Stimulated activated CD4-positive, alpha-beta T cell treated with anti-CD3 and anti-CD28 coated beads, Interleukin-12 subunit alpha, Interleukin-12 subunit beta, amount 100 ng/mL, for 24 hours (primary cell): ENCODE results near the gene TMEM235.

Experiments used
- DNase-seq, 2 experiments: peaks; one replicate each; pipeline ENCODE4 v3.0.0-alpha.2; 2020; ENCODE audit warnings: low read depth in 2 of 2

Gene TMEM235

DNA sequence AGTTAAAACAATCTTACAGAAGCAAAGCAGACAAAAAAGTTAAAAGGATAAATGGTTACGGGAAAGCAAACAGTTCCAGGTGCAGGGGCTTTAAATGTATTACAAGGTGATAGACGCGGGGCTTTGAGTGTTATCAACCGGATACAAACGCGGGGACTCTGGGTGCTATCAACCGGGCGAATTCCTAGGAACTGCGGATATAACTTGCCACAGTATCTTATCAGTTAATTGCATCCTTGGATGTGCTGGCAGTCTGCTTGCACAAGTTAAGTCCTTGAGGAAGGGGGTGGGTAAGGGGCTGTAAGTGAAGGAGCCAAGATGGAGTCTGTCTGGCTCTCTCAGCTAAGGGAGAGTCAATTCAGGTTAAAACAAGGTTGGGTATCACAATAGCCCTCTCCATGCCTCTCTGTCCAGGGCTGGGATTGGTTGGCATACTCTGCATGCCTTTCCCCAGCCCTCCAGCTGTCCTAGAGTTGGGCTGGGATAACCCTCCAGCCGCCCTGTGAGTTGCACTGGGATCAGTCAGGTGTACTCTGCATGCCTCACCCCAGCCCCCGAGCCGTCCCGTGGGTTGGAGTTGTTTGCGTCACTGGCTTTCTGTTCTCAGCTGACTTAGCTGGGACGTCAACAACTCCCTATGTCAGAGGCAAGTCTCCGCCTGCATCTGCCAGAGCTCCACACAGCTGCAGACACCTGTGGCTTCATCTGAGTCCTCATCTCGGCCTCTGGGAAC is 40.9 kb downstream of the TMEM235 start:
- peak in 1 of 2 experiments; percentile 34 for DNase-seq

DNA sequence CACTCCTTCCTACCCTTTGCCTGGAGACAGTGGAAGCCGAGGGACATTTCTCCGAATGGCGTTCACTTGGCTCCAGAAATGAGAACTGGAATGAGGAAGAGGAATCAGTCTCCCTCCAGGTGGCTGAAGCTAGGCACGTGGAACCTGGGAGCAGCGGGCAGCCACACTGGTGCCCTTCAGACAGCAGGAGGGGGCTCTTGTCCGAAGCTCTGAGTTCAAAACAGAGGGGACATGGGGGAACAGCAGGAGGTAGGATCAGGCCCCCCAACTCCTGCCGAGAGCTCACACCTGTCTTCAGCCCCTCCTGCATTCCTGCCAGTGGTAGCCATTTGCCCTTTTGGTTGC is 41.5 kb downstream of the TMEM235 start:
- no peak for DNase-seq

DNA sequence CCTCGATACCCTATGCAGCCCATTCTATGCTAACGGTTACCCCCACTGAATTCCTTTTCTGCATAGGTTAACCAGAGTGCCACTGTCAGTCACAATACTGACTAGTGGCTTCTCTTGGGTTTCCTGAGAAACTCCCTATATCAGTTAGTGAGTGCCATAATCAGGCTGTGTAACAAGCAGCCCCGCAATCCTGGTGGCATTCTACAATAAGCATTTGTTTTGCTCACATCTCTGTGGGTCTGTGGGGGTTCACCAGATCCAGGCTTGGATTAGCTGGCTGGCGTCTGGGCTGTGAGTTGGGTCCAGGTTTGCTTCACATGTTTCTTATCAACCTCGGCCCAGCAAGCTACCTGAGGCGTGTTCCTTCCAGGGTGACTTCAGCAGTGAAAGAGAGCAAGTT is 42.4 kb downstream of the TMEM235 start:
- no peak for DNase-seq

DNA sequence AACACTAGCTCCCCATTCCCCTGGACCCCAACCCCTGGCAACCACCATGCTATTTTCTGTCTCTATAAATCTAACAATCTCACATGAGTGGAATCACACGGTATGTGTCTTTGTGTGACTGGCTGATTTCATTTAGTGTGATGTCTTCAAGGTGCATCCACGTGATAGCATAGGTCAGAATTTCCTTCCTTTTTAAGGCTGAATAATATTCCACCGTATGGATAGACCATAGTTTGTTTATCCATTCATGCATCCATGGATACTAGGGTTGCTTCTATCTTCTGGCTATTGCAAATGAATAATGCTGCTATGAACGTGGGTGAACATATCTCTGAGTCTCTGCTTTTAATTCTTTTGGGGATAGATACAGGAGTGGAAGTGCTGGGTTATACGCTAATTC is 43.9 kb downstream of the TMEM235 start:
- no peak for DNase-seq

DNA sequence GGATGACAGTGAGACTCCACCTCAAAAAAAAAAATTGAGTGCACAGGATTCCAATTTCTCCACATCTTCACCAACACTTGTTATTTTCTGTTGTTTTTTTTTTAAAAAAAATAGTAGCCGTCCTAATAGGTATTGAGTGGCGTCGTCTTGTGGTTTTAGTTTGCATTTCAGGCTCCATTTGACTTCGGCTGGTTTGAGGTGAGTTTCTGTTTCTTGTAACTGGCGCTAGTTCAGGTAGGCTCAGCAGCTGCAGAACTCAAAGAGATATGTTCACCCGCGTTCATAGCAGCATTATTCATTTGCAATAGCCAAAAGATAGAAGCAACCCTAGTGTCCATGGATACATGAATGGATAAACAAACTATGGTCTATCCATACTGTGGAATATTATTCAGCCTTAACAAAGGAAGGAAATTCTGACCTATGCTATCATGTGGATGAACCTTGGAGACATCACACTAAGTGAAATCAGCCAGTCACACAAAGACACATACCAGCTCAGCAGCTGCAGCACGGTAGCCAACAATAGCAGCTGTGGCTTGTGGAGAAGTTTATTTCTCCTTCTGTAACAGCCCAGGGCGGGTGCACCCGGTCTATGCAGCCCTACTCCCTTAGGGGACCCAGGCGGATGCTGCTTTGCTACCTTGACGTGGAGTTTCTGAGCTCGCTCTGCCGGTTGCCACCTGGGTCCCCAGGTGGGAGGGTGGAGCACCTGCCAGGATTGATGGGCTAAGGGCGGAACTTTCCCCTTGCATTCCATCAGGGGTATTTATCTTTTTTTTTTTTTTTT is 44.9 kb downstream of the TMEM235 start:
- no peak for DNase-seq

DNA sequence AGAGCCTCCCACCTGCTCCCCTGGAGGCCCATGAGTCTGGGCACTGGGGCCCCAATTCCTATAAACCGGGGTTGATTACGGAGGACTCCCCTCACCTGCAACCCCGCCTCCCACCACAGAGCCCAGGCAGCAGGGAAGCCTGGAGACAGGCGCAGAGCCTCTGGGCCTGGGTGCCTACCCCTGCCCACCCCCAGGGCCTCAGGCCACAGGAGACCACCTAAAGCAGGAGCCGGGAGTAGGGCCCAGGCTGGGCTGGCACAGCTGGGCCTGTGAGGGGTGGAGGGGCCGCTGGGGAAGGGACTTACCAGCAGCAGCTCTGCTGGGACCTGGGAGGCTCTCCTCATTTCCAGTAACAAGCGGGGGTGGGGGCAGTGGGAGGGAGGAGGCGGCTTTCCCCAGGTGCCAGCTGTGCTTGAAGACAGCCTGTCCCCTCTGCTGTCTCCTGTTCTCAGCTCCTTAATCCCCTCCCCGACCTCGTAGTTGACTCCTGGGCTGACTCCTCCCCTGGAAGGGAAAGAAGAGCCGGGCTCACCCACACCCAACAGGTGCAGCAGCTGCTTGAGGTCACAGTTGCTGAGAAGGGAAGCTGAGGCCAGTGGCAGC is 46.8 kb downstream of the TMEM235 start:
- DNase-seq = no peak

DNA sequence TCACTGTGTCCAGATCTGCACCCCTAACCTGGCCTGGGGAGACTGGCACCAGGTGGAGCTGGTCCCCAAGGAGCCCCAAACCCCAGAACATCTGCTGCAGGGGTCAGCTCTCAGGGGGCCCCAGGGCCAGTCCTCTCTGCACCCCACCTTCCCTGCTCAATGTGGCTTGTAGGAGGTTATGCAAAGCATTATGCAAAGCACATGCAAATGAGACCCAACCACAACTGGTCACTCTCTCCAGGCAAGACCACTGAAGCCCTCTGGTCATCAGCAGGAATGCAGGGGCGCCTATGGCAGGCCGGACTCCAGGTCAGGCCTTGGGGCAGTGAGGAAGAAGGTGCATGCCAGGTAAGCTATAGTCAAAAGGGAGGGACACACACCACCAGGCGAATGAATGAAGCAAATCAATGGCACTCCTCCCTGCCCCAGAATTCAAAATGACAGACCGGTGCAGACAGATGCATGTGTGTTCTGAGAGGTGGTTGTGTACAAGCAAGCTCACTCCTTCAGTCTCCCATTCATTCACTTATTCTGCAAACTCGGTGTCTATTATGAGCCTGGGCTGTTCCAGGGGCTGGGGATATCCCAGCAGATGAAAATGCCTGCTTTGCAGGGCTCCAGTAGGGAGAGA is 48.0 kb downstream of the TMEM235 start:
- DNase-seq = no peak

DNA sequence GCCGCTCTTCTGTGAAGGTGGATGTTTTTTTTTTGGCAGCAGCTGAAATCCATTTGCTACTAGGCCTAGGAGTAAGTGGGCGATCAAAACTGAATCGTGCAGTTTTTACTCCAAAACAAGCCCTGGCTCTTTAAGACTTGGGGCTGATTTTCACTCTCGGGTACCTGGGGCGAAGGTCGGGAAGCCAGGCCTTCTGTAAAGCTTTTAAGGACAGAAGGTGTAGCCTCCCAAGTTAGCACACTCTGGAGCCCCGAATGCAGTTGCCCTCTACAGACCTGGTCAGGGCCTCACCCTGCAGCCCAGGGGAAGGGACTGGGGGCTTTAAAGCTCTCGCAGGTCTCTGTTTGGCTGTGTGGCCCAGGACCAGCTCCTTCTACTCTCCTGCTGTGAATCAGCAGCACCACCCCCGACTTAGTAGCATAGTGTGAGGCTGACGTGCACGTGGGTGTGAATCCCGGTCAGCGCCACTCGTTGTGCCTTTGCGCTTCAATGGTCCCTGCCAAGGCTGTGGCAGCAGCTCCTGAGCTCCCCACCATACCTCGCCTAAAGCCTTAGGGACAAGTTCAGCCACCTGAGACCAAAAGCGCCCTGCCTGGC is 49.9 kb downstream of the TMEM235 start:
- DNase-seq = no peak

DNA sequence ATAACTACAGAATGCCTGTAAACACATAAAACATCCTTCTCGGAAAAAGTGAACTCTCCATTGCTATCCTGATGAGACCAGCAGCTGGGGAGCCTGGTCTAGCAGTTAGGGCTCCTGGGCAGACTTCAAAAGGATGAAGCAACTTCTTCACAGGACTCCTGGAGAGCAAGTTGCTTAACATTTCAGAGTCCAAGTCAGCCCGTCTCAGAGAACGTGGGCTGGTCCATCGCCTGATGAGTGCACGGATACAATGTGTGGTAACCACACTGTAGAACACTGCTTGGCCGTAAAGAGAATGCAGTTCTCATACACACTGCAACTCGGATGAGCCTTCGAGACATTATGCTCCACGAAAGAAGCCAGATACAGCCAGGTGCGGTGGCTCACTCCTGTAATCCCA is 52.7 kb downstream of the TMEM235 start:
- no peak for DNase-seq

DNA sequence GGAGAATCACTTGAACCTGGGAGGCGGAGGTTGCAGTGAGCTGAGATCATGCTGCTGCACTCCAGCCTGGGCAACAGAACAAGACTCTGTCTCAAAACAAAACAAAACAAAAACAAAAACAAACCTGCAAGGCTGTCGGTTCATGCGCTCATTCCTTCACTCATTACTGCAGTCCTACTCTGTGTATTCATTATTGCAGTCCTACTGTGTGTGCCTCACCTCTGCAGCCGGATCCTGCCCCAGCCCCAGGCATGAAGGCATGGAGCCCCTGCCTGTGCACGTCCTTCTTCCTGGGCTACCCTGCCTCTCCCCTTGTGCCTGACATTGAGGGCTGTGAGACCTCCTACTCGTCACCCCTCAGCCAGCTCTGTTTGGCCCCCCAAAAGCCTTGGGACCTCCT is 57.6 kb downstream of the TMEM235 start:
- no peak for DNase-seq

DNA sequence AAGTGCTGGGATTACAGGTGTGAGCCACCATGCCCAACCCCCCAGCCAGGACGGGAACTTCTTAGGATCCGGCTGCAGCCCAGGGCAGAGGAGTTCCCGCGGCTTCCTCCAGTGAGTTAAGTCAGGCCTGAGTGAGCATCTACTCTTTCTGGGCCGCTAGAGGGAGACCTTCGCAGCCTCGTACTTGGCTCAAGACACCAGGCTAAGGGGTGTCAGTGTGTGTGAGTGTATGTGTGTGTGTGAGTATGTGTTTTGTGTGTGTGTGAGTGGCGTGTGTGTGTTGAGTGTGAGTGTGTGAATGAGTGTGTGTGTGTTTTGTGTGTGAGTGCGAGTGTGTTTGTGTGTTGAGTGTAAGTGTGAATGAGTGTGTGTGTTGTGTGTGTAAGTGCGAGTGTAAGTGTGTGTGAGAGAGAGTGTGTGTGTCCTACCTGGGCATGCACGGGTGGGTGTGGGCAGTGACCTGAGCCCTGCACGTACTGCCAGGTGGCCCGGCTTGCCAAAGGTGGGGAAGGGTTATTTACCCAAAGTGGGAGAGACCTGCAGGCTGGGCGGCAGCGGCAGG is 58.5 kb downstream of the TMEM235 start:
- DNase-seq = peak; percentile 43 to 66
